Activated CD8-positive, alpha-beta T cell treated with anti-CD3 and anti-CD28 coated beads for 36 hours (primary cell): Measurements from ENCODE around the gene JAG1. TPM values are rescaled to one million over a fixed set of nuclear protein-coding genes. Genes with fewer than 3 reads are reported as not detected.

Experiments
- ATAC-seq: fragments of 200-7000 bp; cut with Tn5 transposase; one replicate; pipeline ENCODE4 v1.10.0; 2021; ENCODE audit warnings: mild to moderate bottlenecking, moderate library complexity
- CTCF ChIA-PET: fragments of 350-600 bp; sonication (Branson Sonifier 250); formaldehyde crosslinking; loops from one replicate; lab custom pipeline; 2021; ENCODE audit warnings: antibody characterized with exemption; lab: Charles Lee
- POLR2A ChIA-PET: fragments of 350-600 bp; sonication (Branson Sonifier 250); formaldehyde crosslinking; loops from one replicate; lab custom pipeline; 2021; ENCODE audit warnings: antibody characterized with exemption; lab: Charles Lee
- DNase-seq: peaks from one replicate; pipeline ENCODE4 v3.0.0-alpha.2; 2020
- H3K27ac Mint-ChIP-seq: one replicate; pipeline ENCODE4 v1.8.0; 2021; ENCODE audit warnings: mild to moderate bottlenecking, mixed read lengths
- H3K27me3 Mint-ChIP-seq: one replicate; pipeline ENCODE4 v1.8.0; 2021; ENCODE audit warnings: mixed read lengths
- H3K36me3 Mint-ChIP-seq: one replicate; pipeline ENCODE4 v1.8.0; 2021; ENCODE audit warnings: low read depth, mixed read lengths
- H3K4me1 Mint-ChIP-seq: one replicate; pipeline ENCODE4 v1.8.0; 2021; ENCODE audit warnings: low read depth, mixed read lengths
- H3K4me3 Mint-ChIP-seq: one replicate; pipeline ENCODE4 v1.8.0; 2021; ENCODE audit warnings: mild to moderate bottlenecking, moderate library complexity, mixed read lengths
- H3K9me3 Mint-ChIP-seq: one replicate; pipeline ENCODE4 v1.8.0; 2021; ENCODE audit warnings: mixed read lengths
- intact Hi-C: fragments of 100-400 bp; cut with micrococcal nuclease; formaldehyde crosslinking; loops from one replicate; pipeline ENCODE4 v1.10.0; 2022
- total RNA-seq, 2 experiments: library from RNA; stranded (reverse); gene quantifications; one replicate each; pipeline ENCODE4 v1.2.3, GENCODE V29; 2021
- TF ChIP-seq, protein P1 (sequence below): fragments of 200-600 bp; IDR thresholded peaks from one replicate; pipeline ENCODE4 v1.8.0; 2022; ENCODE audit warnings: antibody characterized with exemption, mild to moderate bottlenecking

The JAG1 gene
- total RNA-seq, 2 experiments from 2014 or later: 0.41 to 0.58 TPM

DNA sequence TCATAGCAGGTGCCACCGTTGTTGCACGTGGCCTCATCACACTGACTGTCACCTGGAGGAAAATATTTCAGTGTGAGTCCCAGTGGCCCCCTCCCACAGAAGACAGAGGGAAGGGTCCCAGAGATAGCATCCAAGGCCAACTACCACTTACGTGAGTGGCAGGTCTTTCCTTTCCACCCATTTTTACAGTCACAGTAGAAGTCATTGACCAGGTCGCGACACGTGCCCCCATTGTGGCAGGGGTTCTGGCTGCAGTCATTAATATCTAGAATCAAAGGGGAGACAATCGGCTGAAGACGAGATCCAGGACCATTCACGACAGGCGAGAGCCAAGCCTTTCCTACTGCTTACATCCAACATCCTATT is 28.6 kb downstream of the JAG1 start:
- no peak overlapping the region for H3K4me3 Mint-ChIP-seq
- no peak overlapping the region for H3K27ac Mint-ChIP-seq
- peaks cover 3% of the 10 kb centered on the region for H3K27me3 Mint-ChIP-seq
- DNase-seq (no peak), ATAC-seq (no peak)
- intact Hi-C loops: no loop called here
- H3K36me3 Mint-ChIP-seq: no peaks in the 10 kb centered on the region
- CTCF ChIA-PET: no interaction called here
- H3K9me3 Mint-ChIP-seq: no peaks in the 10 kb centered on the region
- POLR2A ChIA-PET: no interaction called here
- TF ChIP-seq, protein P1, sequence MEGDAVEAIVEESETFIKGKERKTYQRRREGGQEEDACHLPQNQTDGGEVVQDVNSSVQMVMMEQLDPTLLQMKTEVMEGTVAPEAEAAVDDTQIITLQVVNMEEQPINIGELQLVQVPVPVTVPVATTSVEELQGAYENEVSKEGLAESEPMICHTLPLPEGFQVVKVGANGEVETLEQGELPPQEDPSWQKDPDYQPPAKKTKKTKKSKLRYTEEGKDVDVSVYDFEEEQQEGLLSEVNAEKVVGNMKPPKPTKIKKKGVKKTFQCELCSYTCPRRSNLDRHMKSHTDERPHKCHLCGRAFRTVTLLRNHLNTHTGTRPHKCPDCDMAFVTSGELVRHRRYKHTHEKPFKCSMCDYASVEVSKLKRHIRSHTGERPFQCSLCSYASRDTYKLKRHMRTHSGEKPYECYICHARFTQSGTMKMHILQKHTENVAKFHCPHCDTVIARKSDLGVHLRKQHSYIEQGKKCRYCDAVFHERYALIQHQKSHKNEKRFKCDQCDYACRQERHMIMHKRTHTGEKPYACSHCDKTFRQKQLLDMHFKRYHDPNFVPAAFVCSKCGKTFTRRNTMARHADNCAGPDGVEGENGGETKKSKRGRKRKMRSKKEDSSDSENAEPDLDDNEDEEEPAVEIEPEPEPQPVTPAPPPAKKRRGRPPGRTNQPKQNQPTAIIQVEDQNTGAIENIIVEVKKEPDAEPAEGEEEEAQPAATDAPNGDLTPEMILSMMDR: no peak
- H3K4me1 Mint-ChIP-seq: no peaks in the 10 kb centered on the region

DNA sequence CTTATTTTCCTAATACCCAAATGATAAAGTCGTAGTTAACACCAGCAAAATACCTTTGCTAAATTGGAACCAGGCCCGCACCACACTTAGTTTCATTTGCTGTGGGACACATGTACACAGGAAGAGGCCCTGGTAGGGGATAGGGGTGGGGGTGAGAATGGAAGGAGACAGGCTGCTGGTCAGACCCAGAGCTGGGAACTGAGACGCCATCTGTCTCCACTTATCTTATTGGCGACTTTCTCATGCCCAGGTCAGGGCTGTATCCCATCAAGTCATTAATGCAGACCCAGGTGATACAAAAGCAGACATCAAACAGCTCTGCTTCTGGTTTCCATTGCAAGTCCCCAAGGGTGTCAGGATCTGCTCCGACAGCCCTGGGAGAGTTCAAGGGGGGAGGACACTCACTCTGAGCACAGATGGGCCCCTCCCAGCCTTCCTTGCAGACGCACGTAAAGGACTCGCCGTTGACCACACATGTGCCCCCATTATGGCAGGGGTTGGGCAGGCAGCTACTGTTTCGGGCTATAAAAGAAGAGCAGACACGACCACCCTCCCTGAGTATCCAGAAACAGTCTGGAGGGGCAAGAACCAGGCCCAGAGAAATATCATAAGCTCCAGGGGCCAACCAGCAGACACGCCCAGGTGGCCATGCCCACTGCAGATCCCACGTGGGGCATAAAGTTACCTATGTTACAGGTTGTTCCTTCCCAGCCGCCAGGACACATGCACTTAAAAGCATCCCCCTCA is 29.2 kb downstream of the JAG1 start:
- ATAC-seq: peak; percentile 39
- TF ChIP-seq, protein P1: no peak
- no peak overlapping the region for H3K4me3 Mint-ChIP-seq
- intact Hi-C loops: no loop called here
- no peaks in the 10 kb centered on the region for H3K9me3 Mint-ChIP-seq
- no peak for DNase-seq
- no peaks in the 10 kb centered on the region for H3K36me3 Mint-ChIP-seq
- peaks cover under 1% of the 10 kb centered on the region for H3K27me3 Mint-ChIP-seq
- ChIA-PET CTCF (no interaction called here), POLR2A (no interaction called here)
- H3K27ac Mint-ChIP-seq: no peak overlapping the region
- no peaks in the 10 kb centered on the region for H3K4me1 Mint-ChIP-seq

DNA sequence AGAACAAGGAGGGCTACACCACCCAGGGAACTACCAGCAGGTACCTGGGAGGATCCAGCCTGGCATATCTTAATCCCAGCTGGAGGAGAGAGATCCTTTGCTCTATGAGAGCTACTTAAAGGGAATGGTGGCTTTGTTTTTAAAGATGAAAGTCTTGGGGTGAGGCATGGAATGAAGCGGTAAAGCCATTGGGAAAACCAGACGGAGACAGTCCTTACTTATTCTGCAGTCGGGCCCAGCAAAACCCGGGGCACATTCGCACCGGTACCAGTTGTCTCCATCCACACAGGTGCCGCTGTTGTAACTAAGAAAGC is 30.3 kb downstream of the JAG1 start:
- no peak for ATAC-seq
- no peak overlapping the region for H3K27ac Mint-ChIP-seq
- no peak overlapping the region for H3K4me3 Mint-ChIP-seq
- POLR2A ChIA-PET: no interaction called here
- no peak for DNase-seq
- no peaks in the 10 kb centered on the region for H3K36me3 Mint-ChIP-seq
- intact Hi-C loops: no loop called here
- CTCF ChIA-PET: no interaction called here
- H3K27me3 Mint-ChIP-seq: no peaks in the 10 kb centered on the region
- H3K9me3 Mint-ChIP-seq: no peaks in the 10 kb centered on the region
- H3K4me1 Mint-ChIP-seq: no peaks in the 10 kb centered on the region
- TF ChIP-seq, protein P1: no peak

DNA sequence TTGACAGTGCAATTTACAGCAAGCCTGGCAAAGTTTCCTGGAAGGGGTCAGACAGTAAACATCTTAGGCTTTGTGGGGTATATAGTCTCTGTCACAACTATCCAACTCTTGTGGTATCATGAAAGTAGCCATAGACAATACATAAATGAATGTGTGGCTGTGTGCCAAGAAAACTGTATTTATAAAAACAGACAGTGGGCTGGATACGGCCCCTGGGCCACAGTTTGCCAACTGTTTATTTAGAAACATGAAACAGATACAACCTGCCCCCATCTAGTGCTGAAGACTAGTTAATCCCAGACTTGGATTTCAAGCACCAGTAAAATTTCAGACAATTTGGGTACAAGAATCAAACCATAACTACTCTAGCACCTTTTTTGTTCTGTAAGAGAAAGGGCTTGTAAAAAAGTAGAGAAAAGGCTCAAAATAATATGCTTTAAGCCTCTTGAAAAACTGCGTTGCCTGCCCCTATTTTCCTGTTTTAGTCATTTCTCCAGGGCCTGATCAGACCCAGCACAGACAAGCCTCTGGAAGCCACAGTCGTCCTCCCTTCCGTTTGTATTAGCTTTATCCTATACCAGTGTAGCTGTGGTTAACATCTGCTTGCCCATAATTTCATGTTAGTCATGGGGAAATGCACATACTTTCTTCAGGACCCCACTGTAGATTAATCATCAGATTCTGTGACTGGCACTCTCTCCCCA is 30.8 kb downstream of the JAG1 start:
- no peak overlapping the region for H3K27ac Mint-ChIP-seq
- H3K27me3 Mint-ChIP-seq: no peaks in the 10 kb centered on the region
- ChIA-PET POLR2A (no interaction called here), CTCF (no interaction called here)
- no peak overlapping the region for H3K4me3 Mint-ChIP-seq
- no peaks in the 10 kb centered on the region for H3K36me3 Mint-ChIP-seq
- intact Hi-C loops: no loop called here
- no peaks in the 10 kb centered on the region for H3K9me3 Mint-ChIP-seq
- H3K4me1 Mint-ChIP-seq: no peaks in the 10 kb centered on the region
- DNase-seq (no peak), ATAC-seq (no peak)
- TF ChIP-seq, protein P1: no peak

DNA sequence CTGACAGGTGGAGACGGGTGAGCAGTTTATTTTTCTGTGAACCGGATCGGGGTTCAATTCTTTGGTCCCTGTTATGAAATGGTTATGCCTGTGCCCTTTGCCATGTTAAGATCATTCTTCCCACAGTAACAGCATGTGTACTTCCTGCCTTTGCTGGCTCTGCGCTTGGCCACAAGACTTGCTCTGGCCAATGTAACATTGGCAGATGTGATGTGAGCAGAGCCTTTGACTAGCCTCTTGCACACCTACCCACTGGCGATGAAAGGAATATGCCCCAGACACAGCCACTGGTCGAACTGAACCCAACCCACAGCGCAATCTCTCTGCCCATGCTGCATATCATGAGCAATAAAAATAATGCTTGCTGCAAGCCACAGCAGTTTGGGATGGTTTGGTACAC is 31.9 kb downstream of the JAG1 start:
- ChIA-PET CTCF (no interaction called here), POLR2A (no interaction called here)
- Mint-ChIP-seq H3K9me3 (no peaks in the 10 kb centered on the region), H3K4me3 (no peak overlapping the region), H3K27ac (no peak overlapping the region), H3K36me3 (no peaks in the 10 kb centered on the region), H3K27me3 (no peaks in the 10 kb centered on the region), H3K4me1 (no peaks in the 10 kb centered on the region)
- DNase-seq (no peak), ATAC-seq (no peak)
- TF ChIP-seq, protein P1: no peak
- intact Hi-C loops: no loop called here
